ENCODE data around the gene MINDY1.

Gene MINDY1, protein sequence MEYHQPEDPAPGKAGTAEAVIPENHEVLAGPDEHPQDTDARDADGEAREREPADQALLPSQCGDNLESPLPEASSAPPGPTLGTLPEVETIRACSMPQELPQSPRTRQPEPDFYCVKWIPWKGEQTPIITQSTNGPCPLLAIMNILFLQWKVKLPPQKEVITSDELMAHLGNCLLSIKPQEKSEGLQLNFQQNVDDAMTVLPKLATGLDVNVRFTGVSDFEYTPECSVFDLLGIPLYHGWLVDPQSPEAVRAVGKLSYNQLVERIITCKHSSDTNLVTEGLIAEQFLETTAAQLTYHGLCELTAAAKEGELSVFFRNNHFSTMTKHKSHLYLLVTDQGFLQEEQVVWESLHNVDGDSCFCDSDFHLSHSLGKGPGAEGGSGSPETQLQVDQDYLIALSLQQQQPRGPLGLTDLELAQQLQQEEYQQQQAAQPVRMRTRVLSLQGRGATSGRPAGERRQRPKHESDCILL

DNA sequence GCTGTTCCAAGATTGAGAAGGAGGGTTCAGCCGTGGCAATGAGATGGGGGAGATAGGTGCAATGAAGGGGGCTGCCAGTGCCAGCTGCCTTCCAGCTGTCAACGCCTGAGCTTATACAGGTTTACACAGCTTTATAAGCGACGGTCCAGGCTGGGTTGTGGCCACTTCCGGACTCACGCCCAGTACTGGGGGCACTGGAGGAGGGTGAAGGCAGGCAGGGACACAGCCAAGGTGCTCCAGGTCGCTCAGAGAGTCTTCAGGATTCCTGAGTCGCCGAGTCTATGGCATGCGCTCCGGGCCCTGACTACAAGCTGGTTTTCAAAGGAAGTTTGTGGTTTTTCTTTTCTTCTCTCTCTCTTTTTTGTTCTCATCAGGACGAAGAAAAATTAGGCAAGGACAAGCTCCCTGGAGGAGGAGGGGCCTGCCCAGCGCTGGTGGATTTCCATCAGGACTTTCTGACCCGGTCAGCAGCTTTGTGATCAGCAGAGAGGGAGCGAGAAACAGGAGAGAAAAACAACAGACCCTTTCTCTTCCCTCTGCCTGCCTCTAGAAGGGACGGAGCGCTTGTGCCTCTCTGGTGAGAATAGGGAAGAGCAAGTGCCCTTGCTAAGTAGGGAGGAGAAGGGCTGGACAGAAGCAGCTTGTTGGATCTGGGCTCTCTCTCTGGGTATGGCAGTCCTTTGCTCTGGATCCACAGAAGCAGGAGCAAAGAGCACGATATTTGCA lies at the start of gene MINDY1:
MINDY1 (minus strand) TSS at position 576 of the 726 bp plus-strand sequence. CDS start 4,285 bp downstream, outside the sequence.
- peak; percentile 10 for DNase-seq (ENCODE audit: low read depth)

DNA sequence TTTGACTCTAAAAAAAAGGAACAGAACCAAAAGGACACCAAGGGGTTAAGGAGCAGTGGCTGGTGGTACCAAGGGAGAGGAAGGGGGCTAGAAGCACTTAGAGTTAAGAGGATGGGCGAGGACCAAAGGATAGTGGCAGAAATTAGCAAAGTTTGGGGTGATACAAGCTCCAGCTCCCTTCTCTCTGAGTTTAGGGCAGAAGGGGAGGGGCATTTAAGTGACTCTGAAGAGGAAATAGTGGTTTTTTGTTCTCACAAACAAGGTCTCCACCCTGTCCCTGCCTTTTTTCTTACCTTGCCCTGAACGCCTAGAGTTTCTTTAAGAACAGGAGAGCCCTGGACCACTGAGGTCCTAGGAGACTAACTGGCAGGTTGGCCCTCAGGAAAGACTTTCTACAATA lies 49.4 kb upstream of the MINDY1 start:
- no peak for DNase-seq (ENCODE audit: low read depth)

DNA sequence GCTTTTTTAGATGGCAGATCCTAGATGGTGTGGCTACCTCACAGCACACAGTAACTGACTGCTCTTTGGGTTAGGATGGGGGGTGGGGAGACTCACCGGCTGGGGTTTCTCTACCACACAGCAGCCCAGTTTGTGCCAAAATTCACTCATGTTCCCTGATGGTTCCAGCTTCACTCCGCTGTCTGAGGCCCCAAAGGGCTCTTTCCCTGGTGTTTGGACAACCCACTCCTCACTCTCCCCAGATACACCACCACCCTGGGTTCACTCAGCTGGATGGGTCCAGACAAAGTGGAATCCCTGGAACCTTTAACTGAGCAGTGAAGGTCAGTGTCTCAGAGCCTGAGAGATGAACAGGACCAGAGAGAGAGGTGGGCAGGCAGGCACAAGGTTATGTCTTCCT lies 48.9 kb upstream of the MINDY1 start:
- no peak for DNase-seq (ENCODE audit: low read depth)

DNA sequence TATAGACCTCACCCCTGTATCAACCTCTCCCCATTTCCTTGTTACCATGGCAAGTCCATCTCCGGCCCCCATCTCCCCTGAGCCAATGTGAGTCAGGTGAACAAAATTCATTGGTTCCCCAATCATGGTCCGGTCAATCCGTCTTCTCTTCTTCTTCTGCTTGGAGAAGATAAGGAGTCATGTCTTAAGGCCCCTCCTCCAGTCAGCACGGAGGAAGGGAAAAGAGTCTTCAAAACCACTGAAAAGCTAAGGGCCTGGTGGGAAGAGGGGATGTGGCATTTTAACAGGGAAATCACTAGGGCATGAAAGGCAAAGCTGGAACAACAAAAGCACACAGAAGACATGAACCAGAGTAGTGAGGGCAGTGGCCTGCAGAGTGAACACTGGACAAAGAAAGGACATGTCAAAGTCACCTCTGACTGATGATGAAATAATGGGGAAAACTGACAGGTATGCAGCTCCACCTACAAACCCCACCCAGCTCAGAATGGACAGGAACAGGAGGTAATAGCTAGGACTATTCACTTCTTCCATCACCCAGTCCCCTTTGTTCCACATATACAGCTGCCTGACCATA lies 48.4 kb upstream of the MINDY1 start:
- no peak for DNase-seq (ENCODE audit: low read depth)

DNA sequence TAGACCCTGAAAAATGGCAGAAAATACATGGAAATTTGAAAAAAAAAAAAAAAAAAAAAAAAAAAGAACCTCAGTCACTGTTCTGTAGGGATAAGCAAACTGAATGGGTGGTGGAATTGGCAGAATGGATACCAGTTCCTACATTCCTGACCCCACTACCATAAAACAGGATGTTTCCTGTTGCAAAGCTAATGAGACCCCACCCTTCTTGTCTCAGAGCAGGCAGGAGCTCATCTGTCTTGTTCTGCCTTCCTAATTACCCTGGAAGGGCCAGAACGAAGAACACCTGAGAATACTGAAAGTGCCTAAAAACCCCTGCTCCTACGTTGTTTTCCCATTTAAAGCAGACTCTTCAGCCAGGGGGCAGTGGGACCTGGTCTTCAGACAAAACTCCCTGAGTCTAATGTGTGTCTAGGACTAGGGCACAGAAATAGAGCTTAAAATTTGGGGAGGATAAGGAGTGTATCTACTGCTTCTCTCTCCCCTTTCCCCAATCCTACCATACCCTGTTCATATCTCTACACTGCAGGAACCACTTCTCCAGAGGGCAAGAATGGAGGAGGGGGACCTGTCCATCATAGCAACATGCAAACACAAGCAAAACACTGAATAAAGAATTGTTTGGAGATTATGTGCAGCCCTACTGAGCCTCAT lies 44.8 kb upstream of the MINDY1 start:
- no peak for DNase-seq (ENCODE audit: low read depth)

DNA sequence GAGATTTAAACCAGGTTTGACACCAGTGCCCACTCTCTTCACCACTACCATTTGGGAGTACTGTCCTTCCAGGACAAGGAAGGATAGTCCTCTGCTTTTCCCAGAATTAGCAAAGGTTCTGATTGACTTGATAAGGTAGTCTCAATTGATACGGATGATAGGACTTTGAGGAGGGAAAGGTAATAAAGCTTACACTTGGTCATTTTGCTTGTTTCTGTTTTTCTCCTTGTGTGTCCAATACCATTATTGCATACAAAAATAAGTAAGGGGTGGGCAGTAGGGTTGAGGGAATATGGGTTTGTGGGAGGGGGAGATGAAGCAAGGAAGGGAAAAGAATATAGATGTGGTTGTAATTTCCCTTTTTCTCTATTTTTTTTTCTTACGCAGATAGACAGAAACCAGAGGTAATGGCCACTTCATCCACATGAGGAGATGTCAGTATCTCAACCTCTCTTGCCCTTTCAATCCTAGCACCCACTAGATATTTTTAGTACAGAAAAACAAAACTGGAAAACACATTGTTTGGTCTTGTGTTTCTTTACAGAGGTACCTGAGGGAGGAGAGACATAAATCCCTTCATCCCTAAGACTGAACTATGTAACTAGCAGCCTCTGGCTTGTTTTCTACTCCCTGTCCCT lies 43.5 kb upstream of the MINDY1 start:
- no peak for DNase-seq (ENCODE audit: low read depth)

DNA sequence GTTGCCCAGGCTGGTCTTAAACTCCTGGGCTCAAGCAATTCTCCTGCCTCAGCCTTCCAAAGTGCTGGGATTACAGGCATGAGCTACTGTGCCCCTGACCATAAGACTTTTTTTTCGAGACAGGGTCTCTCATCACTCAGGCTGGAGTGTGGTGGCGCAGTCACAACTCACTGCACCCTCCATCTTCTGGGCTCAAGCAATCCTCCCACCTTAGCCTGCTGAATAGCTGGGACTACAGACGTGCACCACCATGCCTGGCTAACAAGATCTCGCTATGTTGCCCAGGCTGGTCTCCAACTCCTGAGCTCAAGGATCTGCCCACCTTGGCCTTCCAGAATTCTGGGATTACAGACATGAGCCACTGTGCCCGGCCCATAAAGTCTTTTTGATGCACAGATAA lies 42.8 kb upstream of the MINDY1 start:
- no peak for DNase-seq (ENCODE audit: low read depth)

DNA sequence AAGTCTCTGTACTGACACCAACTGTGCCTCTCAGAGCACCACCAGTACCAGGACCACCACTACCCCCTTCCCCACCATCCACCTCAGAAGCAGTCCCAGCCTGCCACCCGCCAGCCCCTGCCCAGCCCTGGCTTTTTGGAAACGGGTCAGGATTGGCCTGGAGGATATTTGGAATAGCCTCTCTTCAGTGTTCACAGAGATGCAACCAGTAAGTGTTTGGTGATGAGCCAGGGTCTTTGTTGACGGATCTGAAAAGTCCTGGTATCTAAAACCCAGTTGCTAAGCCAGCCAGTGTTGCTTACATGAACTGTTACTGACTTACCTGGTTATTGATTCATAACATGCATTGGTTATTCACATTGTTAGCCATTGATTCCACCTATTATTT lies 41.9 kb upstream of the MINDY1 start:
- DNase-seq (ENCODE audit: low read depth): no peak

DNA sequence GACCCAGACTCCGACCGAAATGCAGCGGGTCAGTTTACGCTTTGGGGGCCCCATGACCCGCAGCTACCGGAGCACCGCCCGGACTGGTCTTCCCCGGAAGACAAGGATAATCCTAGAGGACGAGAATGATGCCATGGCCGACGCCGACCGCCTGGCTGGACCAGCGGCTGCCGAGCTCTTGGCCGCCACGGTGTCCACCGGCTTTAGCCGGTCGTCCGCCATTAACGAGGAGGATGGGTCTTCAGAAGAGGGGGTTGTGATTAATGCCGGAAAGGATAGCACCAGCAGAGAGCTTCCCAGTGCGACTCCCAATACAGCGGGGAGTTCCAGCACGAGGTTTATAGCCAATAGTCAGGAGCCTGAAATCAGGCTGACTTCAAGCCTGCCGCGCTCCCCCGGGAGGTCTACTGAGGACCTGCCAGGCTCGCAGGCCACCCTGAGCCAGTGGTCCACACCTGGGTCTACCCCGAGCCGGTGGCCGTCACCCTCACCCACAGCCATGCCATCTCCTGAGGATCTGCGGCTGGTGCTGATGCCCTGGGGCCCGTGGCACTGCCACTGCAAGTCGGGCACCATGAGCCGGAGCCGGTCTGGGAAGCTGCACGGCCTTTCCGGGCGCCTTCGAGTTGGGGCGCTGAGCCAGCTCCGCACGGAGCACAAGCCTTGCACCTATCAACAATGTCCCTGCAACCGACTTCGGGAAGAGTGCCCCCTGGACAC lies 41.4 kb upstream of the MINDY1 start:
- DNase-seq (ENCODE audit: low read depth): peak; percentile 31

DNA sequence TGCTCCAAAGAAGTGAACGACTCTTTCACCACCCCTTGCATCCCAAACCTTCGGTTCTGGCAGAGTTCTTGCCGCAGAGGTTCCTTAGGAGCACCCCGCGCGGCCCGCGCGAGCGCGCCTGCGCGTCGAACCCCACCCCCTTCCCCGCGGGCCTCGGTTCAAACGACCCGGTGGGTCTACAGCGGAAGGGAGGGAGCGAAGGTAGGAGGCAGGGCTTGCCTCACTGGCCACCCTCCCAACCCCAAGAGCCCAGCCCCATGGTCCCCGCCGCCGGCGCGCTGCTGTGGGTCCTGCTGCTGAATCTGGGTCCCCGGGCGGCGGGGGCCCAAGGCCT lies 40.9 kb upstream of the MINDY1 start, which contains the start of gene C1orf56:
C1orf56 (plus strand) TSS at position 161 of the 334 bp plus-strand sequence; CDS start at position 258, 97 bp downstream.
- peak; percentile 45 for DNase-seq (ENCODE audit: low read depth)

DNA sequence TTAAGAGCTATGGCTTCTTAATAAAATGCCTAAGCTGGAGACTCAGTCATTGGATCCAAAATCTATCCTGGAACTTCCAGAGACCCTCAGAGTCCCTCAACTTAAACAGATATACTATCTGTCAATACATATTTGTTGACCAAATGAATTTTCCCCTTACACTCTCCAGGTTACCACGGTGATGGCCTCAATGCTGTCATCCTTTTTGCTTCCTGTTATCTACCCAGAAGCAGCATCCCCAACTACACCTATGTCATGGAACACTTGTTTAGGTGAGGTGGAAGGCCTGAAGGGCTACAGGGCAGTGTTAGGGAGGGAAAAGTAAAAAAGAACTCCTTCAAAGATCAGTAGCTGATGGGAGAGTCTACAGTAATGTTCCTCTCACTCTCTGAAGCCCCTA lies 36.5 kb upstream of the MINDY1 start:
- no peak for DNase-seq (ENCODE audit: low read depth)

DNA sequence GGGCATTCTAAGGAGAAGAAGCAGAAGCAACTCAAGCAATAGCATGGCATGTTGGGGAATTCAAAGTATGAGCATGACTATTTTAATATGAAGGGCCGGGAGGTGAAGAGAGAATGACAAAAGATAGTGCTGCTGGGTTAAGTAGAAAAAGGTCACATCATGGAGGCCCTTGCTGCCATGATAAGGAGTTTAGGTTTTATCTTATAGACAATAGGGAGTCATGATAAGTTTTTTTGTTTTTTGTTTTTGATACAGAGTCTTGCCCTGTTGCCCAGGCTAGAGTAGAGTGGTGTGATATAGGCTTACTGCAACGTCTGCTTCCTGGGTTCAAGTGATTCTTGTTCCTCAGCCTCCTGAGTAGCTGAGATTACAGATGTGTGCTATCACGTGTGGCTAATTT lies 32.8 kb upstream of the MINDY1 start:
- no peak for DNase-seq (ENCODE audit: low read depth)

DNA sequence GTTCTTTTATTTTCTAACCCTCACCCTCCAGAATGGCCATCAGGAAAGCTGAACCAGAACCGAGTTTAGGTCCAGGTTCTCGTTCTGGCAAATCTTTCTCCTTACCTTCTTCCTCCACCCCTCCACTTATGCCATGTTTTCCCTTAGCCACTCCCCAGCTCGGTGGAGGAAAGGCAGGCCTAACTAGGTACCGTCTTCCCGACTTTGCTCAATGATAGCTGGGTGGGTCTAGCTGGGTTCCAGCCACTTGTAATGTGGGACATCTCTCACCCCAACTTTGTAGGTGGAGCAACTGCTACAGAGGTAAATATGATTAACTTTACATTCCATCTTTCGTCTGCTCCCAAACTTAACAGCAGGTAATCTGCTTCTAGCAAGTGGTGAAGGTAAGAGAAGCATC lies 30.3 kb upstream of the MINDY1 start:
- no peak for DNase-seq (ENCODE audit: low read depth)

DNA sequence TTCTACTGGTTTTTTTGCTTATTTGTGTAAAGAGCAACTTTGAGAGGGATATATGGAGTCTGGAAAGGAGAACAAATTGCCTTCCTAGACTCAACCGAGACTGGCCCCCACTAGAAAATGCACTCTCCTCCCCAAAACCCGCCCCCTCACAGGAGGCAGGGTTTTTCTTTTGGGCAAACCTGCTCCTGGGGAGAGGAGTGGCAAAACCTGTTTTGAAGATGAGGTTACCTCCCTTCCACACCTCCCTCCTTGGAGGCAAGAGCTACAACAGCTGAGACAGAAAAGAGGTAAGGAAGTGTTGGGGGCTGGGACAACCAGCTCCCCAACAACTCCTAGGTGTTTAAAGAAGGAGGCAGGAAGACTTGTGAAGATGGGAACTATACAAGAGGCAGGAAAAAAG lies 29.7 kb upstream of the MINDY1 start, which contains the start of gene BNIPL:
BNIPL (plus strand) TSS at position 231 of the 400 bp plus-strand sequence; CDS start at position 371, 140 bp downstream.
- no peak for DNase-seq (ENCODE audit: low read depth)

DNA sequence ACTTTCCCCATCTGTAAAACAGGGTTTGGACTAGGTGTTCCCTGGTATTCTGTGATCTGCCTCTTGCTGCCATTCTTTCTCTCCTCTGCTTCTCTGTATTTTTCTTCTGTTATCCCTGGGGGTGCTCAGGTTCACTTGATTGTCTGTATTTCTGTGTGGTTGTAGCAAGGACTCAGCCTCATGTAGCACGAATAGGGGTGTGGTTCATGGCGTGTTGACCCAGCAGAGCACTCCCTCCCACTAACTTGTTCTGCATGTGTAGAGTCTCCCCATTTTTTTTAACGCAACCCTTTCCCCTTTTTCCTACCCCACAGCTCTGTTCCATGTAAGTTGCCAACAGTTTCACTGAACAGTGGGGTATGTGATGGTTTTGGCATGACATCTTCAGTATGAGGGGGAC lies 28.5 kb upstream of the MINDY1 start:
- no peak for DNase-seq (ENCODE audit: low read depth)

DNA sequence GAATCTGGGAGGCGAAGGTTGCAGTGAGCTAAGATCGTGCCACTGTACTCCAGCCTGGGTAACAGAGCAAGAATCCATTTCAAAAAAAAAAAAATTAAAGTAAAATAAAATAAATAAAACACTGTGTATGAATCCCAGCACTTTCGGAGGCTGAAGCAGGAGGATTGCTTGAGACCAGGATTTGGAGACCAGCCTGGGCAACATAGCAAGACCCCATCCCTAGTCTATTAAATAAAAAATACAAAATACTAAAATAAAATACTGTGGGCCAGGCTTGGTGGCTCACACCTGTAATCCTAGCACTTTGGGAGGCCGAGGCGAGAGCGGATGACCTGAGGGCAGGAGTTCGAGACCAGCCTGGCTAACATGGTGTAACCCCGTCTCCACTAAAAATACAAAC lies 25.5 kb upstream of the MINDY1 start:
- DNase-seq (ENCODE audit: low read depth): no peak

DNA sequence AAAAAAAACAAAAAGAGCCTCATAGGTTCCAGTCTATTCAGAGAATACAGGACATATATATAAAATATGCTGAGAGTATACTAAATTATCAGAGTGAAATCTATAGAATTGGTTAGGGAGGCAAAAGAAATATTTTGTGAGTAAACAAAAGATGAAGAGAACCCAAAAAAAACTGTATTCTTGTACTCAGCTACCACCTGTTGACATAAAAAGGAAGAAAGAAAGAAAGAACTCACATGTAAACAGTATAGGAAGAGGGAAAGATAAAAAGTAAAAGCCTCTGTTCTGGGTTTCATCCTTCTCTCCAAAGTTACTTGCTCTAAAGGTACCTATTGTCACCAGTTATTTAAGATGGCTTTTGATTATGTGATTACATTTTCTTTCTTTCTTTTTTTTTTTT lies 19.8 kb upstream of the MINDY1 start:
- DNase-seq (ENCODE audit: low read depth): no peak

DNA sequence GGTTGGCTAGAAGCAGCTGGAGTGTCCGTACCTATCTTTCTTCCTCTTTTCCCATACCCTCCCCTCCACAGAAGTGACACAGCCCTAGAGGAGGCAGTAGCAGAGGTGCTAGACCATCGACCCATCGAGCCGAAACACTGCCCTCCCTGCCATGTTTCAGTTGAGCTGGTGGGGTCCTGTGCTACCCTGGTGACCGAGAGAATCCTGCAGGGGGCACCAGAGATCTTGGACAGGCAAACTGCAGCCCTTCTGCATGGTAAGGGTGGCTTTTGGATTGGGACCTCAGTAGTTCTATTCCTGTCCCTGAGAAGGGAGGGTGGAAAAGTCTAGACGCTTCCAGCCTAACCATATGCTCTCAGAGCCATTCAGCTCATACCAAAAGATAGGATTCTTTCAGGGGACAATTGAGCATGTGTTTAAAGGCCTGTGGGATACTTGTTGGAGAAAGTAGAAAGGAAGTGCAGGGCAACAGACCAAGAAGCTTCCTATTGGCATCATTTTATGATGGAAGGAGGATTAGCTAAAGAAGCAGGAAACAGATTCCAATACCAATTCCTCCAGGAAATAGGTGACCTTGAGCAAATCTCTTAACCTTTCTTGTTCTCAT lies 17.9 kb upstream of the MINDY1 start:
- peak; percentile 68 for DNase-seq (ENCODE audit: low read depth)

DNA sequence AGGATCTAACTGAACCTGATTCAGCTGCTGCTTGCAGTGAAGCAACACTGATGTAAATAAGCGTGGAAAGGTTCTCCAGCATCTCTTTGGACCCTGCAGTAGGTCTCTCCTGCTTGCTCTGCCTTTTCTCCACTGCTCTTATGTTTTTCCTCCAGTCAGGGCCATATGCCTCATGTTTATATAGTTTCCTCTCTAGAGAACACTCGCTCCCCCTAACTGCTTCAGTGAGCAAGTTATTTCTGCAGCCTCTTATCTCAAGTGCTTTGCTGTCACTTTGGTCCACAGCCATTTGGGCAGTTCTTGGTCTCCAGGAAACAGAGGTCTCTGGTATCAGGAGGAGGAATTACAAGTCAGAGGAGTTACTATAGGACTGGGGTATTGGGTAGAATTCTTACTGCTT lies 6.8 kb upstream of the MINDY1 start:
- DNase-seq (ENCODE audit: low read depth): no peak

DNA sequence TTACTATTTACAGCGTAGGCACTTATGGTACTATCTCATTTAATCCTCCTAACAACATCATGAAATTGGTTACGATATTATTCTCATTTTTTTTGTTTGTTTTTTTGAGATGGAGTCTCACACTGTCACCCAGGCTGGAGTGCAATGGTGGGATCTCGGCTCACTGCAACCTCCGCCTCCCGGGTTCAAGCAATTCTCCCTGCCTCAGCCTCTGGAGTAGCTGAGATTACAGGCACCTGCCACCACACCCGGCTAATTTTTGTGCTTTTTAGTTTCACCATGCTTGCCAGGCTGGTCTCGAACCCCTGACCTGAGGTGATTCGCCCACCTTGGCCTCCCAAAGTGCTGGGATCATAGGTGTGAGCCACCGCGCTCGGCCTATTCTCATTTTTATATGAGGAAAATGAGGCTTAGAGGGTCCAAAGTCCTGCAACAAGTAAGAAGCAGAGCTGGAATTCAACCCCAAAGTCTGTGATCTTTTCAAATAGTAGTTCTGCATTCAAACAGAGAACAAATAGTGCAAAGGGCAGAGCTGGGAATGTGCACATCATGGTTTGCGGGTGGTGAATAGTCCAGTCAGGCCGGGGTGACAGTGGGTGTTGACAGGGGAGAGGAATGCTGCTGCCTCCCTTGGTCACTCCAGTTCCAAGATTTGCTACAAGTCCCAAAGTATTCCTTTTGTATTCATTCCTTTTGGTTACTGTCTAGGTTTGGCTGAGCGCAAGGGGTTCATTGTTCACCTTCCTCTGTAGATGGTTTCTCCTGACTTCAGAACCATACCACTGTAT lies 6.2 kb upstream of the MINDY1 start:
- no peak for DNase-seq (ENCODE audit: low read depth)
